22Rv1 (cell line): ENCODE data around the gene SFXN1.

Source experiments
- H3K27ac ChIP-seq: fragments of 450-650 bp; 2 replicates; pipeline ENCODE4 v1.5.1; 2017
- ZFX ChIP-seq: fragments of 450-650 bp; IDR thresholded peaks from 2 replicates; pipeline ENCODE4 v1.6.1; 2017; ENCODE audit warnings: antibody characterized with exemption, borderline replicate concordance
- TF ChIP-seq, protein P1 (sequence below): fragments of 450-650 bp; IDR thresholded peaks from 2 replicates; pipeline ENCODE4 v1.5.1; 2017; ENCODE audit warnings: mild to moderate bottlenecking

SFXN1 gene

DNA sequence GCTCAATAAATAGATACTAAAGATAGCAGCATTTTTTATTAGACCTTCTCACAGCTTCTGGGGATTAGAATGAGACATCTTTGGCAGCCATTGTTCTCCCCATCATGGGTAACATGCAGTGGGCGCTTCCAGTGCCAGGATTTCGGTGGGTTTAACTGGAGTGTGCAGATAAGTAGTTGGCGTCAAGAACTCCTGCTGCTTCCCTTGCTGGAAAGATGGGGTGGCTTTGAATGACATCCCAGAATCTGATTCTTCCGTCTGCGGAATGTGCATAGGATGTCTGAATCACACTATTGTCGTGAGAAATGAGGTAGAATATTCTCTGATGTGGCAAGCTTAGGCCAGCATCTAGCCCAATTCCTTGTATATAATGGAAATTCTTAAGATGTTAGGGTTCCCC, 7.3 kb downstream of the SFXN1 start:
- no peak overlapping the region for H3K27ac ChIP-seq
- TF ChIP-seq, protein P1, sequence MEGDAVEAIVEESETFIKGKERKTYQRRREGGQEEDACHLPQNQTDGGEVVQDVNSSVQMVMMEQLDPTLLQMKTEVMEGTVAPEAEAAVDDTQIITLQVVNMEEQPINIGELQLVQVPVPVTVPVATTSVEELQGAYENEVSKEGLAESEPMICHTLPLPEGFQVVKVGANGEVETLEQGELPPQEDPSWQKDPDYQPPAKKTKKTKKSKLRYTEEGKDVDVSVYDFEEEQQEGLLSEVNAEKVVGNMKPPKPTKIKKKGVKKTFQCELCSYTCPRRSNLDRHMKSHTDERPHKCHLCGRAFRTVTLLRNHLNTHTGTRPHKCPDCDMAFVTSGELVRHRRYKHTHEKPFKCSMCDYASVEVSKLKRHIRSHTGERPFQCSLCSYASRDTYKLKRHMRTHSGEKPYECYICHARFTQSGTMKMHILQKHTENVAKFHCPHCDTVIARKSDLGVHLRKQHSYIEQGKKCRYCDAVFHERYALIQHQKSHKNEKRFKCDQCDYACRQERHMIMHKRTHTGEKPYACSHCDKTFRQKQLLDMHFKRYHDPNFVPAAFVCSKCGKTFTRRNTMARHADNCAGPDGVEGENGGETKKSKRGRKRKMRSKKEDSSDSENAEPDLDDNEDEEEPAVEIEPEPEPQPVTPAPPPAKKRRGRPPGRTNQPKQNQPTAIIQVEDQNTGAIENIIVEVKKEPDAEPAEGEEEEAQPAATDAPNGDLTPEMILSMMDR: no peak
- TF ChIP-seq ZFX: no peak

- H3K27ac ChIP-seq: no peak overlapping the region
- TF ChIP-seq, protein P1: no peak
- TF ChIP-seq ZFX: no peak
These were observed 9.3 kb downstream of the SFXN1 start for GRCh38 chr5:175487514-175488222.

GRCh38 chr5:175489693-175490443, 11.5 kb downstream of the SFXN1 start:
- TF ChIP-seq, protein P1: no peak
- TF ChIP-seq ZFX: no peak

GRCh38 chr5:175491223-175491622, 12.9 kb downstream of the SFXN1 start:
- no peak overlapping the region for H3K27ac ChIP-seq
- TF ChIP-seq, protein P1: no peak
- no peak for TF ChIP-seq ZFX

More at GRCh38 chr5:175489693-175490443, 11.5 kb downstream of the SFXN1 start:
- no peak overlapping the region for H3K27ac ChIP-seq

- H3K27ac ChIP-seq: no peak overlapping the region
- no peak for TF ChIP-seq ZFX
- TF ChIP-seq, protein P1: no peak
These were observed 14.9 kb downstream of the SFXN1 start for GRCh38 chr5:175493260-175493659.

- no peak overlapping the region for H3K27ac ChIP-seq
These were observed 15.4 kb downstream of the SFXN1 start for GRCh38 chr5:175493726-175494125.

More at GRCh38 chr5:175493726-175494125, 15.4 kb downstream of the SFXN1 start:
- TF ChIP-seq, protein P1: no peak
- no peak for TF ChIP-seq ZFX
